ENCODE results near the gene ABCD1. TPM values are rescaled to one million over a fixed set of nuclear protein-coding genes. Genes with fewer than 3 reads are reported as not detected.

The ABCD1 gene
- total and polyA plus RNA-seq, 10 of the 15 experiments (the other 5 are each of a cell fraction or from before 2014, with no cell fraction given): 0.13 to 6.5 (median 1.4) TPM

DNA sequence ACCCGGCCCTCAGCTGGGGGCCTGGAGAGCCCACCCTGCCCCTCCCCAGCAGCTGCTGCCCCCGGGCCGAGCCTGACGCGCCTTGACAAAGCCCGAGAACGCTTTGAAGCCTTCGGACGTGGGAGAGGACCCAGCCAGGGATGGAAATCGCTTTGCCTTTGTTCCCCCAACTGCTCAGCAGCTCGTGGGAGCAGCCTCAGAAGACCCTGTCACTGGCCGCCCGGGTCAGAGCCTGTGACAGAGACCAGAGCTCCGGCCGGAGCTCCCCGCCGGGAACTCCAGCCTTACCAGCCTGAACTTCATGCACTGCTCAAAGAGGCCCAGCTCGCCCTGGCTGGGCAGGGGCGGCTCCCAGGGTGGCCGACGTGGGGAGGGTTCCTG, 39.5 kb upstream of the ABCD1 start:
- ChIA-PET POLR2A (interaction anchor here (0.6 kb wide), 1 partner anchor 84 kb away, joined by 3 read pairs; no protein-coding TSS in a partner anchor), SMC1A (ENCODE audit: uncharacterized antibody, unreplicated experiment) (no interaction called here), CTCF (interaction anchor here (1.3 kb wide), 1 partner anchor 174 kb away, joined by 4 read pairs; no protein-coding TSS in a partner anchor), RAD21 (ENCODE audit: unreplicated experiment) (no interaction called here)
- no peak for FAIRE-seq
- no peak for ATAC-seq
- H2AFZ ChIP-seq (ENCODE audit: control insufficient read depth, low read depth, low read length): no peak overlapping the region
- H4K20me1 ChIP-seq (ENCODE audit: control insufficient read depth, insufficient read depth): no peaks in the 10 kb centered on the region
- H3K27ac ChIP-seq (ENCODE audit: control insufficient read depth, insufficient read depth): no peak overlapping the region
- no peaks in the 10 kb centered on the region for H3K36me3 ChIP-seq (ENCODE audit: control insufficient read depth in 2 of 2, insufficient read depth in 2 of 2, low read length in 1 of 2)
- H3K9me3 ChIP-seq (replicated peaks; ENCODE audit: control insufficient read depth, insufficient read depth, low read length): no peaks in the 10 kb centered on the region; the same call in 2 of the 3 replicates
- no peak for TF ChIP-seq POLR2AphosphoS2 (IDR thresholded peaks at IDR 0.05; ENCODE audit: low read depth, low read length)
- no peak for TF ChIP-seq WRNIP1 (IDR thresholded peaks at IDR 0.05; ENCODE audit: borderline replicate concordance, low read depth, low read length)
- TF ChIP-seq, protein P1, sequence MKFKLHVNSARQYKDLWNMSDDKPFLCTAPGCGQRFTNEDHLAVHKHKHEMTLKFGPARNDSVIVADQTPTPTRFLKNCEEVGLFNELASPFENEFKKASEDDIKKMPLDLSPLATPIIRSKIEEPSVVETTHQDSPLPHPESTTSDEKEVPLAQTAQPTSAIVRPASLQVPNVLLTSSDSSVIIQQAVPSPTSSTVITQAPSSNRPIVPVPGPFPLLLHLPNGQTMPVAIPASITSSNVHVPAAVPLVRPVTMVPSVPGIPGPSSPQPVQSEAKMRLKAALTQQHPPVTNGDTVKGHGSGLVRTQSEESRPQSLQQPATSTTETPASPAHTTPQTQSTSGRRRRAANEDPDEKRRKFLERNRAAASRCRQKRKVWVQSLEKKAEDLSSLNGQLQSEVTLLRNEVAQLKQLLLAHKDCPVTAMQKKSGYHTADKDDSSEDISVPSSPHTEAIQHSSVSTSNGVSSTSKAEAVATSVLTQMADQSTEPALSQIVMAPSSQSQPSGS (IDR thresholded peaks at IDR 0.05; ENCODE audit: low read length): no peak
- no peak for TF ChIP-seq MXI1 (IDR thresholded peaks at IDR 0.05; ENCODE audit: low read depth, low read length)
- no peak for TF ChIP-seq ZNF274 (IDR thresholded peaks at IDR 0.05; ENCODE audit: insufficient read depth, insufficient read length)
- no peak for TF ChIP-seq ZBED1 (IDR thresholded peaks at IDR 0.05; ENCODE audit: borderline replicate concordance)
- TF ChIP-seq, protein P2, sequence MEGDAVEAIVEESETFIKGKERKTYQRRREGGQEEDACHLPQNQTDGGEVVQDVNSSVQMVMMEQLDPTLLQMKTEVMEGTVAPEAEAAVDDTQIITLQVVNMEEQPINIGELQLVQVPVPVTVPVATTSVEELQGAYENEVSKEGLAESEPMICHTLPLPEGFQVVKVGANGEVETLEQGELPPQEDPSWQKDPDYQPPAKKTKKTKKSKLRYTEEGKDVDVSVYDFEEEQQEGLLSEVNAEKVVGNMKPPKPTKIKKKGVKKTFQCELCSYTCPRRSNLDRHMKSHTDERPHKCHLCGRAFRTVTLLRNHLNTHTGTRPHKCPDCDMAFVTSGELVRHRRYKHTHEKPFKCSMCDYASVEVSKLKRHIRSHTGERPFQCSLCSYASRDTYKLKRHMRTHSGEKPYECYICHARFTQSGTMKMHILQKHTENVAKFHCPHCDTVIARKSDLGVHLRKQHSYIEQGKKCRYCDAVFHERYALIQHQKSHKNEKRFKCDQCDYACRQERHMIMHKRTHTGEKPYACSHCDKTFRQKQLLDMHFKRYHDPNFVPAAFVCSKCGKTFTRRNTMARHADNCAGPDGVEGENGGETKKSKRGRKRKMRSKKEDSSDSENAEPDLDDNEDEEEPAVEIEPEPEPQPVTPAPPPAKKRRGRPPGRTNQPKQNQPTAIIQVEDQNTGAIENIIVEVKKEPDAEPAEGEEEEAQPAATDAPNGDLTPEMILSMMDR (IDR thresholded peaks at IDR 0.05 in 2 of 3, conservative IDR thresholded peaks at IDR 0.05 in 1 of 3; ENCODE audit: control insufficient read depth in 2 of 3, extremely low read depth in 1 of 3, insufficient read depth in 1 of 3, low read depth in 3 of 3, low read length in 3 of 3): no peak
- TF ChIP-seq ETV6 (conservative IDR thresholded peaks at IDR 0.05 in 1 of 2, IDR thresholded peaks at IDR 0.05 in 1 of 2; ENCODE audit: borderline replicate concordance in 1 of 2, low read depth in 1 of 2): no peak
- no peak for TF ChIP-seq ZNF687 (IDR thresholded peaks at IDR 0.05)
- H3K27me3 ChIP-seq (replicated peaks in 1 of 2; ENCODE audit: control insufficient read depth in 2 of 2, insufficient read depth in 2 of 2, low read length in 1 of 2): no peaks in the 10 kb centered on the region
- no peak overlapping the region for H3K9ac ChIP-seq (ENCODE audit: control insufficient read depth, insufficient read depth, low read length)
- intact Hi-C loops (cut with micrococcal nuclease; ENCODE audit: unreplicated experiment): no loop called here
- 46% methylated on average over 21 of the region's 21 CpGs for WGBS (ENCODE audit: insufficient coverage, insufficient replicate concordance, low lambda C conversion rate, missing lambda C conversion rate)
- no peak for DNase-seq (ENCODE audit: low read depth, low spot score)
- no peaks in the 10 kb centered on the region for H3K79me2 ChIP-seq (ENCODE audit: control insufficient read depth, insufficient read depth, low read length)
- H3K4me3 ChIP-seq: no peak overlapping the region
- H3K4me1 ChIP-seq (ENCODE audit: control insufficient read depth, insufficient read depth, low read length): no peaks in the 10 kb centered on the region
- in situ Hi-C loops (cut with MboI): no loop called here
- no peak overlapping the region for H3K4me2 ChIP-seq (ENCODE audit: control insufficient read depth, insufficient read depth)
- no TSS peak for BruUV-seq (replicated peaks)
